Activated T-cell treated with anti-CD3 and anti-CD28 coated beads, Interleukin-2, amount 50 U/mL, for 4 hours (primary cell): ENCODE measurements around the gene PIK3CD. TPM values are rescaled to one million over a fixed set of nuclear protein-coding genes. Genes with fewer than 3 reads are reported as not detected.

Experiments used
- ATAC-seq, 2 donors: fragments of 200-7000 bp; cut with Tn5 transposase; one replicate each; pipeline ENCODE4 v1.10.0; 2021
- DNase-seq: peaks from one replicate; pipeline ENCODE4 v3.0.0-alpha.2; 2020
- H3K27me3 Mint-ChIP-seq: one replicate; pipeline ENCODE4 v1.8.0; 2021; ENCODE audit warnings: low read depth, mixed read lengths
- H3K36me3 Mint-ChIP-seq: one replicate; pipeline ENCODE4 v1.8.0; 2022; ENCODE audit warnings: mixed read lengths; ENCODE audit not compliant: insufficient read depth
- H3K4me1 Mint-ChIP-seq: one replicate; pipeline ENCODE4 v1.8.0; 2021; ENCODE audit warnings: low read depth, mixed read lengths
- H3K4me3 Mint-ChIP-seq: one replicate; pipeline ENCODE4 v1.8.0; 2021; ENCODE audit warnings: mild to moderate bottlenecking, moderate library complexity, mixed read lengths
- H3K9me3 Mint-ChIP-seq: one replicate; pipeline ENCODE4 v1.8.0; 2021; ENCODE audit warnings: mixed read lengths
- total RNA-seq, 3 donors: library from RNA; stranded (reverse); gene quantifications; one replicate each; pipeline ENCODE4 v1.2.1, GENCODE V29; 2021

Gene PIK3CD
- total RNA-seq, 3 donors from 2014 or later: 97.6 to 123 (median 99.2) TPM

DNA sequence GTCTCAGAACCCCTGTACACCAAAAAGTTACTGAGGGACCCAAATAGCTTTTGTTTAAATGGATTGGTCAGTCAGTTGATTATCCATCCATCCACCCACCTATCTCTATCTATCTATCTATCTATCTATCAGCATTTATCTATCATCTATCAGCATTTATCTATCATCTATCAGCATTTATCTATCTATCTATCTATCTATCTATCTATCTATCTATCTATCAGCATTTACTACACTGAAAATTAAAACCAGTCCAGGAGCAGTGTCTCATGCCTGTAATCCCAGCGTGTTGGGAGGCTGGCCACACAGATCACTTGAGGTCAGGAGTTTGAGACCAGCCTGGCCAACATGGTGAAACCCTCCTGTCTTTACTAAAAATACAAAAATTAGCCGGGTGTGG lies 125.2 kb downstream of the PIK3CD start:
- no peak for ATAC-seq
- Mint-ChIP-seq H3K9me3 (no peaks in the 10 kb centered on the region), H3K4me3 (no peak overlapping the region), H3K4me1 (peaks cover 17% of the 10 kb centered on the region), H3K36me3 (peaks cover 13% of the 10 kb centered on the region), H3K27me3 (no peaks in the 10 kb centered on the region)
- no peak for DNase-seq

Other genes with a start within 250 kb of the PIK3CD start
- 10 to 100 TPM; 22.2 to 24.9 (median 22.2) TPM for gene SLC25A33, start 112.3 kb upstream of the PIK3CD start, total RNA-seq
- gene TMEM201, start 62.8 kb upstream of the PIK3CD start, total RNA-seq: 10 to 100 TPM; 37.0 to 44.6 (median 38.8) TPM
- 10 to 100 TPM; 34.4 to 38.5 (median 34.6) TPM for gene CLSTN1, start 172.2 kb downstream of the PIK3CD start, total RNA-seq